SK-N-SH (cell line): ENCODE results near the gene ETV6. TPM values are rescaled to one million over a fixed set of nuclear protein-coding genes. Genes with fewer than 3 reads are reported as not detected.

Source experiments
- CTCF ChIA-PET: fragments of 300-600, 350-600 bp; formaldehyde crosslinking; extraction: SDS; loops from one replicate; lab custom pipeline; 2021; lab: Yijun Ruan, JAX
- POLR2A ChIA-PET: fragments of 350-600 bp; sonication (Branson Sonifier 250); formaldehyde crosslinking; extraction: SDS; loops from one replicate; lab custom pipeline; 2020; ENCODE audit warnings: antibody characterized with exemption, inconsistent platforms; lab: Yijun Ruan, JAX
- DNase-seq: peaks from one replicate; pipeline ENCODE4 v3.0.0; 2012
- H2AFZ ChIP-seq: fragments of 200-600 bp; sonication (generic); 2 replicates; pipeline ENCODE4 v1.8.1; 2016; ENCODE audit warnings: antibody characterized with exemption, mild to moderate bottlenecking, low read depth
- H3F3A ChIP-seq: fragments of 200-600 bp; sonication (generic); replicated peaks from 2 replicates; pipeline ENCODE3; 2016; ENCODE audit warnings: antibody characterized with exemption, mild to moderate bottlenecking; ENCODE audit not compliant: insufficient read depth
- H3K27ac ChIP-seq, 2 experiments: fragments of 200-500 bp in 1 of 2; fragments of 200-600 bp in 1 of 2; sonication (Bioruptor generic) in 1 of 2; sonication (generic), shearing (Covaris generic) in 1 of 2; 2 replicates each; pipeline versions ENCODE4 v1.5.1 to v1.6.1; 2014 to 2016; ENCODE audit warnings: low read depth in 2 of 2, inconsistent platforms in 1 of 2, low read length in 1 of 2, mild to moderate bottlenecking in 1 of 2, mixed read lengths in 1 of 2
- H3K27me3 ChIP-seq: fragments of 200-600 bp; sonication (generic), shearing (Covaris generic); 2 replicates; pipeline ENCODE4 v1.6.1; 2016; ENCODE audit warnings: mixed run types; ENCODE audit not compliant: insufficient read depth
- H3K36me3 ChIP-seq, 2 experiments: fragments of 200-500 bp in 1 of 2; fragments of 200-600 bp in 1 of 2; sonication (Bioruptor generic) in 1 of 2; sonication (generic) in 1 of 2; replicated peaks in 1 of 2; 2 replicates each; pipeline versions ENCODE3 to v1.5.1; 2014 to 2016; ENCODE audit warnings: low read length in 1 of 2, mild to moderate bottlenecking in 1 of 2; ENCODE audit not compliant: insufficient read depth in 2 of 2, control insufficient read depth in 1 of 2
- H3K4me1 ChIP-seq, 2 experiments: fragments of 200-500 bp in 1 of 2; fragments of 200-600 bp in 1 of 2; sonication (Bioruptor generic) in 1 of 2; sonication (generic), shearing (Covaris generic) in 1 of 2; 2 replicates each; pipeline versions ENCODE4 v1.5.1 to v1.6.1; 2014 to 2016; ENCODE audit warnings: low read depth in 1 of 2, low read length in 1 of 2, mixed run types in 1 of 2; ENCODE audit not compliant: insufficient read depth in 2 of 2, control insufficient read depth in 1 of 2
- H3K4me2 ChIP-seq: fragments of 200-600 bp; sonication (generic), shearing (Covaris generic); 2 replicates; pipeline ENCODE4 v1.6.1; 2017; ENCODE audit warnings: mixed run types
- H3K4me3 ChIP-seq, 2 experiments: fragments of 200-500 bp in 1 of 2; fragments of 200-600 bp in 1 of 2; sonication (Bioruptor generic) in 1 of 2; sonication (generic), shearing (Covaris generic) in 1 of 2; 2 replicates each; pipeline versions ENCODE4 v1.5.1 to v1.8.1; 2014 to 2016; ENCODE audit warnings: low read depth in 2 of 2, inconsistent platforms in 1 of 2, low read length in 1 of 2, mild to moderate bottlenecking in 1 of 2, mixed read lengths in 1 of 2, moderate library complexity in 1 of 2
- H3K79me2 ChIP-seq: fragments of 200-600 bp; sonication (generic); 2 replicates; pipeline ENCODE4 v1.8.1; 2017; ENCODE audit warnings: mild to moderate bottlenecking; ENCODE audit not compliant: insufficient read depth
- H3K9ac ChIP-seq: fragments of 200-600 bp; sonication (generic); 2 replicates; pipeline ENCODE4 v1.6.1; 2017; ENCODE audit warnings: mixed run types
- H3K9me2 ChIP-seq: fragments of 200-600 bp; sonication (generic); 2 replicates; pipeline ENCODE4 v1.6.1; 2017; ENCODE audit warnings: mixed run types
- H3K9me3 ChIP-seq: fragments of 200-600 bp; sonication (generic); 2 replicates; pipeline ENCODE4 v1.6.1; 2017; ENCODE audit warnings: mixed run types, mild to moderate bottlenecking, moderate library complexity
- H4K20me1 ChIP-seq: fragments of 200-600 bp; sonication (generic); 2 replicates; pipeline ENCODE4 v1.6.1; 2017; ENCODE audit warnings: mild to moderate bottlenecking, mixed run types; ENCODE audit not compliant: insufficient read depth
- CHD2 ChIP-seq: fragments of 150-350 bp; IDR thresholded peaks from 2 replicates; pipeline ENCODE4 v1.6.1; 2018; ENCODE audit warnings: low read length; ENCODE audit not compliant: partially characterized antibody
- CTCF ChIP-seq: fragments of 200-600 bp; sonication (generic); IDR thresholded peaks from 2 replicates; pipeline ENCODE4 v1.6.1; 2017; ENCODE audit warnings: antibody characterized with exemption, mild to moderate bottlenecking, moderate library complexity
- FOSL2 ChIP-seq: IDR thresholded peaks from 2 replicates; pipeline ENCODE4 v1.4.0; 2012; ENCODE audit warnings: low read depth, mild to moderate bottlenecking, moderate library complexity, borderline replicate concordance
- GABPA ChIP-seq: IDR thresholded peaks from 2 replicates; pipeline ENCODE4 v1.4.0; 2012; ENCODE audit warnings: low read depth, mild to moderate bottlenecking
- MAX ChIP-seq: IDR thresholded peaks from 2 replicates; pipeline ENCODE4 v1.4.0; 2012; ENCODE audit warnings: low read depth
- NFIC ChIP-seq: IDR thresholded peaks from 2 replicates; pipeline ENCODE4 v1.4.0; 2012; ENCODE audit warnings: borderline replicate concordance
- NRF1 ChIP-seq: IDR thresholded peaks from 2 replicates; pipeline ENCODE4 v1.6.1; 2012; ENCODE audit warnings: low read depth, mild to moderate bottlenecking, low read length
- POLR2AphosphoS5 ChIP-seq: IDR thresholded peaks from 2 replicates; pipeline ENCODE4 v1.6.1; 2012; ENCODE audit warnings: low read depth, low read length
- RAD21 ChIP-seq: IDR thresholded peaks from 2 replicates; pipeline ENCODE4 v1.6.1; 2012; ENCODE audit warnings: mild to moderate bottlenecking, low read length
- RFX5 ChIP-seq: IDR thresholded peaks from 2 replicates; pipeline ENCODE4 v1.6.1; 2012; ENCODE audit warnings: mild to moderate bottlenecking, improper control_type of control experiment, low read length
- SIN3A ChIP-seq: IDR thresholded peaks from 2 replicates; pipeline ENCODE4 v1.6.1; 2012; ENCODE audit warnings: low read depth, mild to moderate bottlenecking, low read length, moderate library complexity, borderline replicate concordance
- TAF1 ChIP-seq: IDR thresholded peaks from 2 replicates; pipeline ENCODE4 v1.6.1; 2012; ENCODE audit warnings: low read depth, mild to moderate bottlenecking, low read length, moderate library complexity, borderline replicate concordance
- TCF12 ChIP-seq: IDR thresholded peaks from 2 replicates; pipeline ENCODE4 v1.4.0; 2012
- USF1 ChIP-seq: IDR thresholded peaks from 2 replicates; pipeline ENCODE4 v1.4.0; 2012; ENCODE audit warnings: low read depth, borderline replicate concordance
- ZBTB33 ChIP-seq: IDR thresholded peaks from 2 replicates; pipeline ENCODE4 v1.4.0; 2012; ENCODE audit warnings: low read depth, borderline replicate concordance
- WGBS: methylation state at CpG from one replicate; pipeline ENCODE4 v1.1.6; 2017; ENCODE audit warnings: low lambda C conversion rate; 5-methylcytosine and 5-hydroxymethylcytosine counted together
- polyA plus RNA-seq, 3 experiments: library from polyadenylated mRNA; depleted of rRNA; stranded (reverse); fragments of >200 nt; gene quantifications; 2 replicates each; pipeline ENCODE4 v1.2.3, GENCODE V29; 2012
- TF ChIP-seq, protein P1 (sequence below): fragments of 150-350 bp; IDR thresholded peaks from 2 replicates; pipeline ENCODE4 v1.6.1; 2016; ENCODE audit warnings: mild to moderate bottlenecking, low read depth, low read length
- TF ChIP-seq, protein P2 (sequence below): fragments of 150-350 bp; IDR thresholded peaks from 2 replicates; pipeline ENCODE4 v1.6.1; 2017; ENCODE audit warnings: antibody characterized with exemption, low read length, low read depth, borderline replicate concordance

ETV6 gene
- polyA plus RNA-seq, 1 of the 3 experiments (the other 2 are of a cell fraction), result 4.0 TPM

DNA sequence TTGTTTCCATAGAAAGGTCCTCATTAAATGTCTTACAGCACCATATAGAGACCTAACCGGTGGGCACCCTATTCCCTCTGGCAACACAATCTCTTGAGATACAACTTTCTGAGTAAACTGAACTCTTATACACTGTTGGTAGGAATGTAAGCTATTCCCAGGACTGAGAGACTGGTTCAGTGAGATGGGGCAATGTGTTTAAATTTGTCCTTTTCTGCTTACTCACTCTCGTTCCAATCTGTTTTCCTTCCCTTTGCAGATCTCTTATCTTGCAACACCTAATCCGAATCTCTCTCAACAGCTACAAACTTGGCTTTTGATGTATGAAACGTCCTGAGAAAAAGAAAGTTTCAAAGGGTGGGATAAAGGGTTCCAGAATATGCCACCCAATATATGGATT lies 26.1 kb upstream of the ETV6 start:
- ChIA-PET CTCF (interaction anchor here (0.6 to 1.8 kb wide), 10 partner anchors 8 to 409 kb away, joined by 3 to 12 read pairs (median 4); no protein-coding TSS in a partner anchor), POLR2A (no interaction called here)
- WGBS, result 64% methylated on average over 4 of the region's 4 CpGs
- no peaks in the 10 kb centered on the region for H3K36me3 ChIP-seq
- no peak overlapping the region for H3K27ac ChIP-seq
- H3K79me2 ChIP-seq, result no peaks in the 10 kb centered on the region
- H3K9me2 ChIP-seq, result no peaks in the 10 kb centered on the region
- no peak overlapping the region for H3K4me2 ChIP-seq
- no peak overlapping the region for H2AFZ ChIP-seq
- no peak overlapping the region for H3K9ac ChIP-seq
- no peaks in the 10 kb centered on the region for H3K9me3 ChIP-seq
- no peaks in the 10 kb centered on the region; a peak in 1 of 4 replicates for H3K4me1 ChIP-seq
- H3K4me3 ChIP-seq, result no peak overlapping the region
- TF ChIP-seq, protein P1, sequence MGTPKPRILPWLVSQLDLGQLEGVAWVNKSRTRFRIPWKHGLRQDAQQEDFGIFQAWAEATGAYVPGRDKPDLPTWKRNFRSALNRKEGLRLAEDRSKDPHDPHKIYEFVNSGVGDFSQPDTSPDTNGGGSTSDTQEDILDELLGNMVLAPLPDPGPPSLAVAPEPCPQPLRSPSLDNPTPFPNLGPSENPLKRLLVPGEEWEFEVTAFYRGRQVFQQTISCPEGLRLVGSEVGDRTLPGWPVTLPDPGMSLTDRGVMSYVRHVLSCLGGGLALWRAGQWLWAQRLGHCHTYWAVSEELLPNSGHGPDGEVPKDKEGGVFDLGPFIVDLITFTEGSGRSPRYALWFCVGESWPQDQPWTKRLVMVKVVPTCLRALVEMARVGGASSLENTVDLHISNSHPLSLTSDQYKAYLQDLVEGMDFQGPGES, result no peak
- no peak for TF ChIP-seq USF1
- TF ChIP-seq RAD21, result no peak
- no peak for TF ChIP-seq POLR2AphosphoS5
- TF ChIP-seq SIN3A, result no peak
- TF ChIP-seq TCF12, result no peak
- no peak for TF ChIP-seq TAF1
- TF ChIP-seq NRF1, result no peak
- TF ChIP-seq, protein P2, sequence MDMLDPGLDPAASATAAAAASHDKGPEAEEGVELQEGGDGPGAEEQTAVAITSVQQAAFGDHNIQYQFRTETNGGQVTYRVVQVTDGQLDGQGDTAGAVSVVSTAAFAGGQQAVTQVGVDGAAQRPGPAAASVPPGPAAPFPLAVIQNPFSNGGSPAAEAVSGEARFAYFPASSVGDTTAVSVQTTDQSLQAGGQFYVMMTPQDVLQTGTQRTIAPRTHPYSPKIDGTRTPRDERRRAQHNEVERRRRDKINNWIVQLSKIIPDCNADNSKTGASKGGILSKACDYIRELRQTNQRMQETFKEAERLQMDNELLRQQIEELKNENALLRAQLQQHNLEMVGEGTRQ, result no peak
- TF ChIP-seq, all 33 proteins: peak for 0
- Histone ChIP-seq H3F3A (no peaks in the 10 kb centered on the region), H3K27me3 (no peaks in the 10 kb centered on the region), H4K20me1 (no peaks in the 10 kb centered on the region)
- DNase-seq, result no peak

DNA sequence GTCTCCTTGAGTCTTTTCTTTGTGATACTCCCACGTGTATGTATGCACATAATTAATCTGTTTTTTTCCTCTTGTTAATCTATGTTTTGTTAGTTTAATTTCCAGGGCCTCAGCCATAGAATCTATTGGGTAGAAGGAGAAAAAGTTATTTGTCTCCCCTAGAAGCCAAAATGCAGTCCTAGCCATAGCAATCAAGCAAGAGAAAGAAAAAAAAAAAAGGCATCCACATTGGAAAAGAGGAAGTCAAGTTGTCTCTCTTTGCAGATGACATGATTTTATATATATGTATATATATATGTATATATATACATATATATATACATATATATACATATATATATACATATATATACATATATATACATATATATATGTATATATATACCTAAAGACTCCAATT lies 25.4 kb upstream of the ETV6 start:
- Histone ChIP-seq H4K20me1 (no peaks in the 10 kb centered on the region), H3K36me3 (no peaks in the 10 kb centered on the region), H3K9ac (no peak overlapping the region), H3F3A (no peaks in the 10 kb centered on the region), H3K79me2 (no peaks in the 10 kb centered on the region), H3K27ac (no peak overlapping the region), H3K4me3 (no peak overlapping the region), H3K9me3 (no peaks in the 10 kb centered on the region), H2AFZ (no peak overlapping the region), H3K4me2 (no peak overlapping the region), H3K9me2 (no peaks in the 10 kb centered on the region), H3K27me3 (no peaks in the 10 kb centered on the region), H3K4me1 (no peaks in the 10 kb centered on the region; a peak in 1 of 4 replicates)
- no peak for DNase-seq
- ChIA-PET CTCF (no interaction called here), POLR2A (no interaction called here)
- WGBS, result 79% methylated on average over 1 of the region's 1 CpG
- TF ChIP-seq FOSL2 (no peak), NFIC (no peak), GABPA (no peak), RFX5 (no peak), TCF12 (no peak), CTCF (no peak), CHD2 (no peak), MAX (no peak), ZBTB33 (no peak), SIN3A (no peak), TAF1 (no peak)
- TF ChIP-seq, protein P2, result no peak
- TF ChIP-seq, protein P1, result no peak
